GM12875 (cell line): ENCODE results near the gene LRRC4.

ENCODE experiments used
- H3K4me3 ChIP-seq: one replicate; pipeline ENCODE4 v1.5.1; 2011; ENCODE audit warnings: low read depth, low read length, control low read depth
- TF ChIP-seq, protein P1 (sequence below): IDR thresholded peaks from 2 replicates; pipeline ENCODE4 v1.5.1; 2011; ENCODE audit warnings: low read depth, mild to moderate bottlenecking, control low read depth, inconsistent platforms, low read length, moderate library complexity, borderline replicate concordance; ENCODE audit not compliant: insufficient read depth

The LRRC4 gene

DNA sequence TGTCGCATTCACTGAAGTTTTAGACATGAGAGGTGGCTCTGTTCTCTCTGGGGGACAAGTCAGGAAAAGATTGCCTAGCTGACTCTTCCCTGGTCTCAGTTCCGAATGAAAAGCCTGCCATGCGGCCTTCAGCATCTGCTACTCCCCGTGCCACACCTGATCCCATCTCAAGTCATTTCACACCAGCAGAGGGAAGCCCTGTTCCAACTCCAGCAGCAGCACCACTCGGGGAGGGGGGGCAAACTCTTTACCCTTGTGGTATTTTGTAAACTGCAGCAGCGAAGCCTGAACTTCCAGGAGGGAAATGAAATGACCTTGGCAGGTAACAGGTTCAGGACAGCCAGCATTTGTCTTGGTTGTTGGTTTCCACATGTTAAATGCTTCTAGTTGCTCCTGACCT, 13.8 kb downstream of the LRRC4 start:
- H3K4me3 ChIP-seq = no peak overlapping the region
- TF ChIP-seq, protein P1, sequence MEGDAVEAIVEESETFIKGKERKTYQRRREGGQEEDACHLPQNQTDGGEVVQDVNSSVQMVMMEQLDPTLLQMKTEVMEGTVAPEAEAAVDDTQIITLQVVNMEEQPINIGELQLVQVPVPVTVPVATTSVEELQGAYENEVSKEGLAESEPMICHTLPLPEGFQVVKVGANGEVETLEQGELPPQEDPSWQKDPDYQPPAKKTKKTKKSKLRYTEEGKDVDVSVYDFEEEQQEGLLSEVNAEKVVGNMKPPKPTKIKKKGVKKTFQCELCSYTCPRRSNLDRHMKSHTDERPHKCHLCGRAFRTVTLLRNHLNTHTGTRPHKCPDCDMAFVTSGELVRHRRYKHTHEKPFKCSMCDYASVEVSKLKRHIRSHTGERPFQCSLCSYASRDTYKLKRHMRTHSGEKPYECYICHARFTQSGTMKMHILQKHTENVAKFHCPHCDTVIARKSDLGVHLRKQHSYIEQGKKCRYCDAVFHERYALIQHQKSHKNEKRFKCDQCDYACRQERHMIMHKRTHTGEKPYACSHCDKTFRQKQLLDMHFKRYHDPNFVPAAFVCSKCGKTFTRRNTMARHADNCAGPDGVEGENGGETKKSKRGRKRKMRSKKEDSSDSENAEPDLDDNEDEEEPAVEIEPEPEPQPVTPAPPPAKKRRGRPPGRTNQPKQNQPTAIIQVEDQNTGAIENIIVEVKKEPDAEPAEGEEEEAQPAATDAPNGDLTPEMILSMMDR = no peak

DNA sequence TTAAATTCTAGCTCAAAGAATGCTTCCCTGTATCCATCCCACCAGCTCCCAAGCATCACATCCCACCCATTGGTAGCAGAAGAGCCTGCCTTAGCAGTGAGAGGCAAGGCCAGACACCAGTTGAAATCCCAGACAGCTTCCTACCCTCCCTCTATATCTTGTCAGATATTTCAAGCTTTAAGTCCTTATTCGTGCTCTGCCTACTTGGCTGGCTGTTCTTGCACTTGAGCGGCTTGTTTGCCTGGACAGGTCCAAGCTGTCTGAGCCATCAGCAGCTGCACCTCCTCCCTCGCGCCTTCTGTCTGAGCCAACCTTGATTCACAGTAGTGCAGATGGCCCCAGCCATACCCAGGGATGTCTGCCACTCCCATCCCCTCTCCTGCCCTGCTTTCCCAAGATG, 16.4 kb downstream of the LRRC4 start:
- no peak overlapping the region for H3K4me3 ChIP-seq
- TF ChIP-seq, protein P1 = no peak

DNA sequence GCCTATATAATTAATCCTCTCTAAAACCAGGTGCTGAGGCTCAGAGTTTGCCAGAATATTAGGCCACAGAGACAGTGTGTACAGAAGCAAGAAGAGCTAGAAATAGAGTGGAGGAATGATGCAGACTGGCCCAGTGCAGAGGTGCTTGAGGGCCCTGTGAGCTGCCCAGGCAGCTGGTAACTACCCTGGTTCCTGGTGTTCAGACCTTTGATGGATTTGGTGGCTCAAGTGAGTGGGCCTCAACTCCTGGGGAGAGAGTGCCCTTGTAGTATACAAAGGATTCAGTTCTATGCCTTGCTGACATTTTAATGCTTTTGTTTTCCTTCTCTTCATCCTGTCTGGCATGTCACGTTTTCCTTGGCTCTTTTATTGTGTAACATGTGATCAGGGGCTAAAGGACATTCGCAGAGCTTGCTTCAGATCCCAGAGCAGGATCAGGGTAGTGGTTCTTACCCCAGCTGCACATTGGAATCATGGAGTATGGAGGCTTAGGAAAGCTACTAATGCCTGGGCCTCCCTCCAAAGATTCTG, 20.0 kb downstream of the LRRC4 start:
- TF ChIP-seq, protein P1 = no peak
- H3K4me3 ChIP-seq = no peak overlapping the region

DNA sequence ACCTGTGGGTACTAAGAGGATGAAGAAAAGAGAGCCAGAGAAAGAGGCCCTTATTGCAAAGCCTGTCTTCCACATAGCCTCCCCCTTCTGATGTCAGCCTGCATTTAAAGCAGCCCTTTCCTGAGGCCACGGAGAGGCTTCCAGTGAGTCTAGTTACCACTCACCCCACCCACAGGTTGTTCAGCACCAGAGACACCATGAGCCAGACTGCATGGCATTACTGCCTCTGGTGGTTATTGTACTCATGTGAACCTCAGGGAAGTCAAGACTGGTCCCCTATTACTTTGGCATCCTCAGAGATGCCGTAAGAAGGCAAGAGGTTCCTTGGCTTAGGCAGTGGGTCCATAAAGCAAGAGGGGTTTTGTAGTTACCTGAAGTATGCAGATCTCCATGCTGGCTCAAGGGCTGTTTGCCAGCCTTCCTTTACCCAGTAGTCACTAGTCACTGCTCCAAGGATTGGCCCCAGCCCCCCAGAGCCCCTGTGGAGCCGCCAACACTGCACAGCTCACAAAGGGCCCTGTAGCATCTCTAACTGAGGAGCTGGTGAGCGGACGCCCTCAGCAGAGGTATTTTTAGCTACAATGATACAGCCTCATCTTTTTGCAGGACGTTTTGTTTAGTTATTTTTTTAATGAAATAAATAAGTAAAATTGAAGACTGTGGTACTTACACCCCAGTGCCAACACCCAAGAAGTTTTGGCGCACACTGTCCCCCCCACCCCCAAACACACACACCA, 20.7 kb downstream of the LRRC4 start:
- TF ChIP-seq, protein P1 = 0 out of 2 replicates have a peak, but pooled peaks have one; percentile 3
- no peak overlapping the region for H3K4me3 ChIP-seq

DNA sequence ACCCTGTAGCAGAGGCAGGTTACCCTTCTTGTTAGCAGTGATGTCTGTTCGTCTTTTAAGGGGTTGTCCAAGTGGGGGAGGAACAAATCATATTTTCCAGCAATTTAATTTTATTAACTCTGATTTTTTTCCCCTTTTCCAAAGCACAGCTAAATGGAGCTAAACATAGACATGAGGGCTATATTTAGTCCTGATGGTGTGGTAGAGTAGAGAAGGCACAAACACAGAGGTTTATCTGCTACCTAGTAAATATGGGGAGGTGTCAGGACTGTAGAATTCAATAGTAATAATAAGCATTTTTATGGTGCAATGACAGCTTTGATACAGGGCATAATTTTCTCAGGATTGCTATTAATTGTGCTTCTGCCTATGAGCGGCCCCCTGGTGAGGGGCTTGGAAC, 22.5 kb downstream of the LRRC4 start:
- TF ChIP-seq, protein P1 = no peak
- H3K4me3 ChIP-seq = no peak overlapping the region

DNA sequence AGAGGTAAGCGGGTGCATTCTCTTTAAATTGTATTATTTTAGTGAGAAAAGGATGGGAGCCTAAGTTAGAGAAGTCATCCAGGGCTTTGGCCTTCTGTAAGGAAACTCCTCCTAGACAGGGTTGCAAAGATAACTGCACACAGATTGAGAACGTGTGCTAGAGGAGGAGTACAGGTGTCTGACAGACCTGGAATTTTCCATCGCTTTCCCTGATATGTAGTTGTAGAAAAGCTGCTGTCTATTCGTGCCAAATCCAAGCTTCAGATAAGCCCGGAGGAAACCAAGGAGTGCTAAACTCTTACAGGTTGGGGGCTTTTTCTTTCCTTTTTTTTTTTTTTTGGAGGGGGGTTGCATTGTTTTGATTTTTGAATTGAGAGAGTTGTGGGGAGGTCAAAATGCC, 23.1 kb downstream of the LRRC4 start:
- H3K4me3 ChIP-seq = no peak overlapping the region
- TF ChIP-seq, protein P1 = no peak

DNA sequence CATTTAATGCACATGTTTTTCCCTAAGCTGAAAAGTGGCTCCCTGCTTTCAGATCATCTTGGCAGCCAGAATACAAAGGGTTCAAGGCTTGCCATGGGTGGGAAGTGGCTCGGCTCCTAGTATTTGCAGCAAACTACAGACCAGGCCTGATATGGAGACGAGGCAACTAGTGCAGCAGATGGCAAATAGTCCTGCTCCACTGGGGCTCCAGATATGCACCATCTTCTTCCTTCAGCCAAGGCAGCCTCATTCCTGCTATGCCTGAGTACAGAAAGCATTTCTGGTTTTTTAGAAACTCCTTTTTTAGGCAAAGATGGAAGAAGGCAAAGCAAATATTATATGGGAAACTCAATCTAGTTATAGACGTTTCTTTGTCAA, 23.9 kb downstream of the LRRC4 start:
- H3K4me3 ChIP-seq = no peak overlapping the region
- TF ChIP-seq, protein P1 = no peak
